Choroid plexus epithelial cell (primary cell): ENCODE data around the gene TMEM183A.

Experiments
- DNase-seq: peaks from one replicate; pipeline ENCODE4 v3.0.0-alpha.2; 2010; ENCODE audit warnings: low read depth
- H3K4me3 ChIP-seq: 2 replicates; pipeline ENCODE4 v1.5.1; 2011; ENCODE audit warnings: low read depth, mild to moderate bottlenecking, control low read depth, low read length, moderate library complexity
- TF ChIP-seq, protein P1 (sequence below): conservative IDR thresholded peaks from 2 replicates; pipeline ENCODE4 v1.5.1; 2011; ENCODE audit warnings: low read depth, mild to moderate bottlenecking, control low read depth, inconsistent platforms, low read length, moderate library complexity

The TMEM183A gene

GRCh38 chr1:203054184-203054583 is 47.0 kb downstream of the TMEM183A start:
- TF ChIP-seq, protein P1, sequence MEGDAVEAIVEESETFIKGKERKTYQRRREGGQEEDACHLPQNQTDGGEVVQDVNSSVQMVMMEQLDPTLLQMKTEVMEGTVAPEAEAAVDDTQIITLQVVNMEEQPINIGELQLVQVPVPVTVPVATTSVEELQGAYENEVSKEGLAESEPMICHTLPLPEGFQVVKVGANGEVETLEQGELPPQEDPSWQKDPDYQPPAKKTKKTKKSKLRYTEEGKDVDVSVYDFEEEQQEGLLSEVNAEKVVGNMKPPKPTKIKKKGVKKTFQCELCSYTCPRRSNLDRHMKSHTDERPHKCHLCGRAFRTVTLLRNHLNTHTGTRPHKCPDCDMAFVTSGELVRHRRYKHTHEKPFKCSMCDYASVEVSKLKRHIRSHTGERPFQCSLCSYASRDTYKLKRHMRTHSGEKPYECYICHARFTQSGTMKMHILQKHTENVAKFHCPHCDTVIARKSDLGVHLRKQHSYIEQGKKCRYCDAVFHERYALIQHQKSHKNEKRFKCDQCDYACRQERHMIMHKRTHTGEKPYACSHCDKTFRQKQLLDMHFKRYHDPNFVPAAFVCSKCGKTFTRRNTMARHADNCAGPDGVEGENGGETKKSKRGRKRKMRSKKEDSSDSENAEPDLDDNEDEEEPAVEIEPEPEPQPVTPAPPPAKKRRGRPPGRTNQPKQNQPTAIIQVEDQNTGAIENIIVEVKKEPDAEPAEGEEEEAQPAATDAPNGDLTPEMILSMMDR = no peak
- no peak for DNase-seq
- H3K4me3 ChIP-seq = no peak overlapping the region

GRCh38 chr1:203054642-203055041 is 47.5 kb downstream of the TMEM183A start:
- TF ChIP-seq, protein P1 = no peak
- H3K4me3 ChIP-seq = no peak overlapping the region

DNA sequence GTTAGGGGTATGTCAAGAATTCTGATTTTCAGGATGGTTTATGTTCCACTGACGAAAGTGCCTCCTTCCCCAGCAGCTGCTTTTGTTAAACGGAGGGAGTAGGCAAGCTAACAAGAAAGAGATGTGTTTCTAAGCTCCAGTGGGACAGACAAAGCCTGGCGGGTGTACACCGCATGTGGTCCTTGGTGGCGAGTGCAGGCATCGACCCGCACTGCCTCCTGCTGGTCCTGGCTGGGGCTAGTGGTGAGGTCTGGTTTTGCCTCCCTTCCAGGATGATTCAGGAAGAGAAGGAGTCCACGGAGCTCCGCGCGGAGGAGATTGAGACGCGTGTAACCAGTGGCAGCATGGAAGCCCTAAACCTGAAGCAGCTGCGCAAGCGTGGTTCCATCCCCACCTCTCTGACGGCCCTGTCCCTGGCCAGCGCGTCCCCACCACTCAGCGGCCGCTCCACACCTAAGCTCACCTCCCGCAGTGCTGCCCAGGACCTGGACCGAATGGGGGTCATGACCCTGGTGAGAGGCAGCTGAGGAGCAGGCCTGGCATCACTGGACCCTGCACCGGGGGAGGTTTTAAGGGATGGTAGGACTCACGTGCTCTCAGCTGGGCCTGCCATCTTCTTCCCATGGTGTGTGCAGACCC is 48.1 kb downstream of the TMEM183A start:
- no peak for DNase-seq
- TF ChIP-seq, protein P1 = peak; percentile 23
- no peak overlapping the region for H3K4me3 ChIP-seq

More at GRCh38 chr1:203054642-203055041, 47.5 kb downstream of the TMEM183A start:
- DNase-seq = no peak

DNA sequence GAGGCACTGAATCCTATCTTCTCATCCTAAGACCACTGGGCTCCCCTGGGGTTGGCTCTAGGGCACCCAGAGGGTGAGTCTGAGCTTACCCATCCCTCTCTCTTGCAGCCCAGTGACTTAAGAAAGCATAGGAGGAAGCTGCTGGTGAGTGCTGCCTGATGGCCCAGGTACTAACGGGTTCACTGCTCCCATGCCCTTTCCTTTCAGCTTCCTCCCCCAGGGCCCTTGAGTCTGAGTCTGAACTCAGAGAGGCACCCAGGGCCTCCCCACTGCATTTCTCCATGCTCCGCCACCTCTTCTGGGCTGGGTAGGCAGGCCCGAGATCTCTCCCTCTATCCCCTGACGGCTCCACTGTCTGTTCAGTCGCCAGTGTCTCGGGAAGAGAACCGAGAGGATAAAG is 48.8 kb downstream of the TMEM183A start:
- TF ChIP-seq, protein P1 = no peak
- H3K4me3 ChIP-seq = no peak overlapping the region
- no peak for DNase-seq

DNA sequence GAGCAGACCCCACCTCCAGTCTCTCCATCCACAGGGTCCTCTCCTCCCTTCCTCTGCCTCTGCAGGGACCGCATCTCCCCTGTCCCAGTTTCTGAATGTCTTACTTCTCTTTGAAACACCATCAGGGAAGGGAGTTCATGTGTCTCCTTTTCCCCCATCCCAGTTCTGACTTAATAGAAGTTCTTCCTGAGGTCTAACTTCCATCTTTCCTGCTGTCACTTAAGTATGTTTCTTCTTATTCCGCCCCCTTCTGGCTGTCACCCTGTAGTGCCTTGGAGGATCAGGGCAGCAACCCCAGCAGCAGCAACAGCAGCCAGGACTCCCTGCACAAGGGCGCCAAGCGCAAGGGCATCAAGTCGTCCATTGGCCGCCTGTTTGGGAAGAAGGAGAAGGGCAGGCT is 49.3 kb downstream of the TMEM183A start:
- no peak for DNase-seq
- TF ChIP-seq, protein P1 = peak; percentile 14
- no peak overlapping the region for H3K4me3 ChIP-seq

GRCh38 chr1:203057911-203058675 is 50.9 kb downstream of the TMEM183A start:
- DNase-seq = no peak
- no peak overlapping the region for H3K4me3 ChIP-seq
- TF ChIP-seq, protein P1 = no peak

- TF ChIP-seq, protein P1 = no peak
- DNase-seq = no peak
- H3K4me3 ChIP-seq = no peak overlapping the region
Observed at GRCh38 chr1:203058676-203058935, 51.4 kb downstream of the TMEM183A start.
